Thyroid gland (tissue), 4 donors: ENCODE data around the gene SMG6. TPM values are rescaled to one million over a fixed set of nuclear protein-coding genes. Genes with fewer than 3 reads are reported as not detected.
A peak's percentile ranks its signal among the peaks of the same experiment; 100 is the strongest.

Experiments used
- DNase-seq, 2 donors: peaks; one replicate each; pipeline ENCODE4 v3.0.0-alpha.2; 2019
- H3K27ac ChIP-seq, 3 donors: fragments of 200-600 bp; sonication (generic); 1 replicate in 2 of 3; 2 replicates in 1 of 3; pipeline ENCODE4 v1.5.1; 2016 to 2019; ENCODE audit warnings: mild to moderate bottlenecking in 1 of 3, moderate library complexity in 1 of 3
- H3K27me3 ChIP-seq: fragments of 200-600 bp; sonication (generic); one replicate; pipeline ENCODE4 v1.5.1; 2019
- H3K36me3 ChIP-seq, 2 donors: fragments of 200-600 bp; sonication (generic); one replicate each; pipeline ENCODE4 v1.5.1; 2016 to 2019
- H3K4me1 ChIP-seq, 2 donors: fragments of 200-600 bp; sonication (generic); one replicate each; pipeline ENCODE4 v1.5.1; 2017 to 2019
- H3K4me3 ChIP-seq, 3 donors: fragments of 200-600 bp; sonication (generic); replicated peaks in 1 of 3; 1 replicate in 2 of 3; 2 replicates in 1 of 3; pipeline ENCODE4 v1.5.1; 2016; ENCODE audit warnings: mild to moderate bottlenecking in 1 of 3
- H3K9me3 ChIP-seq: fragments of 200-600 bp; sonication (generic); one replicate; pipeline ENCODE4 v1.5.1; 2017
- POLR2A ChIP-seq, 2 donors: fragments of 450-650 bp; IDR thresholded peaks; one replicate each; pipeline ENCODE4 v1.6.1; 2017; ENCODE audit warnings: antibody characterized with exemption in 2 of 2, mild to moderate bottlenecking in 2 of 2, moderate library complexity in 1 of 2
- WGBS, 2 donors: methylation state at CpG; one replicate each; pipeline ENCODE4 v1.1.5; 2017; 5-methylcytosine and 5-hydroxymethylcytosine counted together
- intact Hi-C: fragments of 100-400 bp; cut with DNase I; formaldehyde crosslinking; loops from one replicate; pipeline ENCODE4 v1.15.1; 2023
- total RNA-seq, 4 donors: library from RNA; depleted of rRNA; stranded (reverse); fragments of >200 nt; gene quantifications; one replicate each; pipeline ENCODE4 v1.2.3, GENCODE V29; 2016
- TF ChIP-seq, protein P1 (sequence below), 6 experiments: fragments of 200-600 bp in 3 of 6; fragments of 450-650 bp in 3 of 6; sonication (generic) in 3 of 6; IDR thresholded peaks; one replicate each; pipeline ENCODE4 v1.5.1; 2016 to 2019; ENCODE audit warnings: antibody characterized with exemption in 6 of 6, mild to moderate bottlenecking in 2 of 6, inconsistent platforms in 1 of 6, moderate library complexity in 1 of 6

SMG6 gene
- total RNA-seq, 4 donors from 2014 or later, result 26.0 to 35.9 (median 32.9) TPM

DNA sequence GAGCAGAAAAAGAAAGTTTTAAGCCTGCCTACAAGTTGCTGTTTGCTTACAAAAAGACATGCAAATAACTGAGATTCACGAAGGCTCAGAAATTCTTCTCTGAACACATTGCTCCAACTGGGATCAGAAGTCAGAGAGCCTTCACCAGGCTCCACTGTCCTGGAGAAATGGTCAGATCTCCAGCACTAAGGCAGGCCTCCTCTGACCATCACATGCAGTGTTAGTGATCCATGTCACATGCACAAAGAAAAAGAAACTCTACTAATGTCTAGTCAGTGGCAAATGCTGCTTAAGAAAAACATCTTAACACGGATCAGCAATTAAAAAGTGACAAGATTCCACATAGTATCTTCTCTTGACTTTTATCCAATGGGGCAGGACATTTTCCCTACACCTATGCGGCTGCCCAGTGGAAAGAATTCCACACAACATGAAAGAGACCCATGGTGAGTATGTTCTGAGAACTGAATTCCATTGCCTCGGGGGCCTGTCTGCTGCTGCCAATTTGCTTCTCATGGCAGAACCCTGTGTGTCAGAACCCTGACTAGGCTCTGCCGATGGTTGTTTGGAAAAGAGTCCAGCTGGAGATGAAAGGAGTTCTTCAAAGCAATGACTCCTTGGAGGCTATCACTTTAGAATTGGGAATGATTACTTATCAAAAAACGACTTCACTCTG lies 152.1 kb downstream of the SMG6 start:
- no peak overlapping the region for H3K4me3 ChIP-seq
- intact Hi-C loops, result no loop called here
- no peak for DNase-seq
- peak overlapping the region in 2 of 3 donors; percentile 22 to 54 for H3K27ac ChIP-seq
- H3K36me3 ChIP-seq, result peaks cover 0 to 2% of the 10 kb centered on the region in 2 donors
- TF ChIP-seq POLR2A (IDR thresholded peaks at IDR 0.05), result no peak
- TF ChIP-seq, protein P1, sequence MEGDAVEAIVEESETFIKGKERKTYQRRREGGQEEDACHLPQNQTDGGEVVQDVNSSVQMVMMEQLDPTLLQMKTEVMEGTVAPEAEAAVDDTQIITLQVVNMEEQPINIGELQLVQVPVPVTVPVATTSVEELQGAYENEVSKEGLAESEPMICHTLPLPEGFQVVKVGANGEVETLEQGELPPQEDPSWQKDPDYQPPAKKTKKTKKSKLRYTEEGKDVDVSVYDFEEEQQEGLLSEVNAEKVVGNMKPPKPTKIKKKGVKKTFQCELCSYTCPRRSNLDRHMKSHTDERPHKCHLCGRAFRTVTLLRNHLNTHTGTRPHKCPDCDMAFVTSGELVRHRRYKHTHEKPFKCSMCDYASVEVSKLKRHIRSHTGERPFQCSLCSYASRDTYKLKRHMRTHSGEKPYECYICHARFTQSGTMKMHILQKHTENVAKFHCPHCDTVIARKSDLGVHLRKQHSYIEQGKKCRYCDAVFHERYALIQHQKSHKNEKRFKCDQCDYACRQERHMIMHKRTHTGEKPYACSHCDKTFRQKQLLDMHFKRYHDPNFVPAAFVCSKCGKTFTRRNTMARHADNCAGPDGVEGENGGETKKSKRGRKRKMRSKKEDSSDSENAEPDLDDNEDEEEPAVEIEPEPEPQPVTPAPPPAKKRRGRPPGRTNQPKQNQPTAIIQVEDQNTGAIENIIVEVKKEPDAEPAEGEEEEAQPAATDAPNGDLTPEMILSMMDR (IDR thresholded peaks at IDR 0.05), result no peak
- no peaks in the 10 kb centered on the region for H3K9me3 ChIP-seq
- H3K4me1 ChIP-seq, result peaks cover 15 to 17% of the 10 kb centered on the region in 2 donors
- 50 to 71% methylated on average over 6 of the region's 6 CpGs for WGBS, 2 donors
- H3K27me3 ChIP-seq, result no peaks in the 10 kb centered on the region

DNA sequence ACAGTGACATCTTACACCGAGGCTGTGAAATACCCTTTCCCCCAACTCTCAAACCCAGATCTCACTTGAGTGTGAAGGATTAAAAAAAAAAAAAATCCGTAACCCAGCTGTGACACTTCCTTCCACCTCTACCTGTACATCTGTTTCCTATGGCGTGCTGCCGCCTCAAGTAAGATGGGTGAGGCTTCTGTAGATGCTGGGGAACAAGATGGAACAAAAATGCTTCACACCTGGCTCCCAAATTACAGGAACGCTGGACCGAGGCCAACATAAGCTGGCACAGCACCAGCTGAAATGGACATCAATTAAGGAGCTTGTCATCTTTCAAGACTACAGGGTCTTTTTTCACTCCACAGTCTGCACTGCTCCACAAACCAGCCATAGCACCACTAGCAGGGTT lies 152.8 kb downstream of the SMG6 start:
- DNase-seq, result no peak
- no peaks in the 10 kb centered on the region for H3K27me3 ChIP-seq
- H3K4me1 ChIP-seq, result peaks cover 18 to 23% of the 10 kb centered on the region in 2 donors
- H3K9me3 ChIP-seq, result no peaks in the 10 kb centered on the region
- TF ChIP-seq, protein P1 (IDR thresholded peaks at IDR 0.05), result no peak
- TF ChIP-seq POLR2A (IDR thresholded peaks at IDR 0.05), result no peak
- peak overlapping the region in 1 of 3 donors; percentile 52 for H3K27ac ChIP-seq
- intact Hi-C loops, result no loop called here
- no peaks in the 10 kb centered on the region for H3K36me3 ChIP-seq
- 78 to 79% methylated on average over 6 of the region's 6 CpGs for WGBS, 2 donors
- no peak overlapping the region for H3K4me3 ChIP-seq

DNA sequence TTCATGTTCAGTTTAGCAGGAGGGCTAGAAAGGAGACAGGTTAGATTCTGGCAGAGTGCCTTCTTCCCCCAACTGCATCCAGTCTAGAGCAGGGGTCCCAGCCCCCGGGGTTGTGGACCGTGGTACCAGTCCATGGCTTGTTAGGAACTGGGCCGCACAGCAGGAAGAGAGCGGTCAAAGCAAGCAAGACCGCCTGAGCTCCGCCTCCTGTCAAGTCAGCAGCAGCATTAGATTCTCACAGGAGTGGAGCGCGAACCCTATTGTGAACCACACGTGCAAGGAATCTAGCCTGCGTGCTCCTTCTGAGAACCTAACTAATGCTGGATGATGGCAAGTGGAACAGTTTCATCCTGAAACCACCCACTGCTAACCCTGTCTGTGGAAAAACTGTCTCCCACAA lies 153.7 kb downstream of the SMG6 start:
- intact Hi-C loops, result no loop called here
- Histone ChIP-seq H3K9me3 (no peaks in the 10 kb centered on the region), H3K4me1 (peaks cover 21 to 25% of the 10 kb centered on the region in 2 donors), H3K4me3 (no peak overlapping the region), H3K36me3 (no peaks in the 10 kb centered on the region), H3K27me3 (no peaks in the 10 kb centered on the region), H3K27ac (no peak overlapping the region)
- DNase-seq, result no peak
- WGBS, 2 donors, result 89 to 97% methylated on average over 8 to 9 of the region's 10 CpGs
- TF ChIP-seq, protein P1 (IDR thresholded peaks at IDR 0.05), result no peak
- TF ChIP-seq POLR2A (IDR thresholded peaks at IDR 0.05), result no peak

DNA sequence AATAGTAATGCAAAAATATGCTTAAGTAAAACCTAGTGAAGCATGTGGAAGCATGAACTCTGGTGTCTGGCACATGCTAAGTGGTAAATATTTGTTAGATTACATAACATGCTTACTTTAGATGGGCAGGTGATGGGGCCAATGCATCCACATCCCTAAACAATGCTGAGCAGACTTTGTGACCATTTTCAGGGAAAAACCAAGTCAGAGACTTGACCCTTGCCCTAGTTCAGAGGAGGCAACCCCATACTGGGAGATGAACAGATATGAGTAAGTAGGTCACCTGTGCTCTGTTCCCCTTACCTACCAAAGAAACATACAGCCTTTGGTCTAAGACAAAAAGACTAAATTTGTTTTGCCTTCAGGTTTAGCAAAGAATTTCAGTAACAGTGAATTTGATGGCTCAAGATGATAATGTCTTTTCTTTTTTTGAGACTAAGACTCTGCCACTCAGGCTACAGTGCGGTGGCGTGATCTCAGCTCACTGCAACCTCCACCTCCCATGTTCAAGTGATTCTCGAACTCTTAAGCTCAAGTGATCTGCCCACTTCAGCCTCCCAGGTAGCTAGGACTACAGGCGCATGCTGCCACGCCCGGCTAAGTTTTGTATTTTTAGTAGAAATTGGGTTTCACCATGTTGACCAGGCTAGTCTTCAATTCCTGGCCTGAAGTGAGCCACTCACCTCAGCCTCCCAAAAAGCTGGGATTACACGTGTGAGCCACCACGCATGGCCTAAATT lies 157.3 kb downstream of the SMG6 start:
- Histone ChIP-seq H3K36me3 (no peaks in the 10 kb centered on the region), H3K4me1 (peaks cover 19 to 21% of the 10 kb centered on the region in 2 donors), H3K4me3 (no peak overlapping the region), H3K27me3 (no peaks in the 10 kb centered on the region), H3K9me3 (no peaks in the 10 kb centered on the region), H3K27ac (peak overlapping the region; percentile 46 to 73 (median 55))
- no peak for TF ChIP-seq POLR2A (IDR thresholded peaks at IDR 0.05)
- TF ChIP-seq, protein P1 (IDR thresholded peaks at IDR 0.05), result no peak
- intact Hi-C loops, result no loop called here
- WGBS, 2 donors, result 41 to 49% methylated on average over 8 of the region's 8 CpGs
- DNase-seq, result peak; percentile 87 to 89

DNA sequence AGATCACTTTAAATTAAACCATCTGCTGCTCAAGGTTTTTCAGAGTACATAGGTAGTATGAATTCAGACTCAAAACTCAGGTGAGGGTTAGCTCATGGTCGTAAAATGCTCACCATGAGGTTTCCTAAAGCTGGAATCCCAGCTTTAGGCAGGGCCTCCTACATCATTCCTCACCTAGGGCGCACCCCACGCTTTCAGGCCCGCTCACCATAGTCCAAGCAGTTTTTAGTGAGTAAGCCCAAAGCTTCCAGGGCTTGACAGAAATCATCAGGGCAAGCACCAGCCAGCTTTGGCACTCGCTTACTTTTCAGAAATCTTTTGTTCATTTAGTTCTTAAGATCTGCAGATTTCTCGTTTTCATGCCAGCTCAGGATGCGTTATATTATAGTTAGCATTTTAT lies 158.9 kb downstream of the SMG6 start:
- H3K27me3 ChIP-seq, result no peaks in the 10 kb centered on the region
- DNase-seq, result no peak
- no peaks in the 10 kb centered on the region for H3K9me3 ChIP-seq
- TF ChIP-seq, protein P1 (IDR thresholded peaks at IDR 0.05), result no peak
- TF ChIP-seq POLR2A (IDR thresholded peaks at IDR 0.05), result no peak
- no peaks in the 10 kb centered on the region for H3K36me3 ChIP-seq
- peaks cover 24% of the 10 kb centered on the region in 2 donors for H3K4me1 ChIP-seq
- no peak overlapping the region for H3K4me3 ChIP-seq
- intact Hi-C loops, result no loop called here
- H3K27ac ChIP-seq, result no peak overlapping the region
- 95% methylated on average over 7 of the region's 7 CpGs for WGBS, 2 donors
